ENCODE results near the gene DOCK1.

The DOCK1 gene

GRCh38 chr10:127148066-127148932 lies 243.1 kb downstream of the DOCK1 start:
- DNase-seq = no peak

GRCh38 chr10:127148933-127149220 lies 243.6 kb downstream of the DOCK1 start:
- DNase-seq = no peak

GRCh38 chr10:127149501-127150081 lies 244.4 kb downstream of the DOCK1 start:
- DNase-seq = no peak

GRCh38 chr10:127150136-127150535 lies 244.9 kb downstream of the DOCK1 start:
- DNase-seq = no peak

GRCh38 chr10:127151541-127151940 lies 246.3 kb downstream of the DOCK1 start:
- DNase-seq = no peak

- DNase-seq = peak in 1 of 2 experiments; percentile 13
Measured at GRCh38 chr10:127151981-127152699, 246.9 kb downstream of the DOCK1 start.

- no peak for DNase-seq
Measured at GRCh38 chr10:127153181-127153580, 248.0 kb downstream of the DOCK1 start.

- no peak for DNase-seq
Measured at GRCh38 chr10:127154831-127155620, 249.8 kb downstream of the DOCK1 start.

- no peak for DNase-seq
Measured at GRCh38 chr10:127157089-127157488, 251.9 kb downstream of the DOCK1 start.

GRCh38 chr10:127157506-127158200 lies 252.4 kb downstream of the DOCK1 start:
- DNase-seq = no peak

- no peak for DNase-seq
Measured at GRCh38 chr10:127158662-127159061, 253.4 kb downstream of the DOCK1 start.

- DNase-seq = no peak
Measured at GRCh38 chr10:127159648-127160245, 254.5 kb downstream of the DOCK1 start.

- DNase-seq = no peak
Measured at GRCh38 chr10:127161482-127161881, 256.3 kb downstream of the DOCK1 start.

GRCh38 chr10:127162841-127163240 lies 257.6 kb downstream of the DOCK1 start:
- no peak for DNase-seq

GRCh38 chr10:127168261-127168660 lies 263.0 kb downstream of the DOCK1 start:
- DNase-seq = no peak

GRCh38 chr10:127174866-127175265 lies 269.6 kb downstream of the DOCK1 start:
- no peak for DNase-seq

GRCh38 chr10:127175357-127176110 lies 270.3 kb downstream of the DOCK1 start:
- DNase-seq = no peak

GRCh38 chr10:127176649-127177048 lies 271.4 kb downstream of the DOCK1 start:
- DNase-seq = no peak

- no peak for DNase-seq
Measured at GRCh38 chr10:127179612-127180250, 274.5 kb downstream of the DOCK1 start.

- DNase-seq = no peak
Measured at GRCh38 chr10:127182161-127182560, 276.9 kb downstream of the DOCK1 start.

- no peak for DNase-seq
Measured at GRCh38 chr10:127184582-127184981, 279.4 kb downstream of the DOCK1 start.

Measured in NCI-H446 (cell line).